Muscle of leg (tissue), 11 donors: ENCODE results near the gene OR1J4. TPM values are rescaled to one million over a fixed set of nuclear protein-coding genes. Genes with fewer than 3 reads are reported as not detected.

ENCODE experiments used
- DNase-seq: peaks from one replicate; pipeline ENCODE4 v3.0.0; 2013
- H3K27ac ChIP-seq: one replicate; pipeline ENCODE4 v1.5.1; 2013; ENCODE audit warnings: mild to moderate bottlenecking, low read length, control low read depth
- H3K27me3 ChIP-seq: one replicate; pipeline ENCODE4 v1.6.1; 2013; ENCODE audit warnings: low read length; ENCODE audit not compliant: control insufficient read depth, insufficient read depth
- H3K36me3 ChIP-seq: one replicate; pipeline ENCODE4 v1.6.1; 2013; ENCODE audit warnings: low read length; ENCODE audit not compliant: control insufficient read depth, insufficient read depth
- H3K4me1 ChIP-seq: one replicate; pipeline ENCODE4 v1.6.1; 2013; ENCODE audit warnings: low read length; ENCODE audit not compliant: control insufficient read depth, insufficient read depth
- H3K4me3 ChIP-seq: one replicate; pipeline ENCODE4 v1.5.1; 2013; ENCODE audit warnings: low read length, control low read depth
- H3K9me3 ChIP-seq: replicated peaks from 2 replicates; pipeline ENCODE4 v1.6.1; 2013; ENCODE audit warnings: low read depth, low read length; ENCODE audit not compliant: control insufficient read depth
- whole genome bisulfite sequencing: methylation state at CpG from one replicate; pipeline ENCODE4 v1.1.5; 2013; ENCODE audit warnings: missing lambda C conversion rate; ENCODE audit not compliant: insufficient coverage; 5-methylcytosine and 5-hydroxymethylcytosine counted together
- polyA plus RNA-seq, 8 donors: library from polyadenylated mRNA; unstranded; fragments of 120-200 nt; gene quantifications; one replicate each; pipeline versions ENCODE4 v1.2.1 to v1.2.3, GENCODE V29; 2013; ENCODE audit warnings: inconsistent platforms in 1 of 8, low replicate concordance in 1 of 8; ENCODE audit not compliant: insufficient read length in 8 of 8, insufficient read depth in 1 of 8
- total RNA-seq: library from RNA; stranded (reverse); fragments of 120-200 nt; gene quantifications from one replicate; pipeline ENCODE4 v1.2.4, GENCODE V29; 2013

Gene OR1J4
- total and polyA plus RNA-seq, 9 donors: not detected

DNA sequence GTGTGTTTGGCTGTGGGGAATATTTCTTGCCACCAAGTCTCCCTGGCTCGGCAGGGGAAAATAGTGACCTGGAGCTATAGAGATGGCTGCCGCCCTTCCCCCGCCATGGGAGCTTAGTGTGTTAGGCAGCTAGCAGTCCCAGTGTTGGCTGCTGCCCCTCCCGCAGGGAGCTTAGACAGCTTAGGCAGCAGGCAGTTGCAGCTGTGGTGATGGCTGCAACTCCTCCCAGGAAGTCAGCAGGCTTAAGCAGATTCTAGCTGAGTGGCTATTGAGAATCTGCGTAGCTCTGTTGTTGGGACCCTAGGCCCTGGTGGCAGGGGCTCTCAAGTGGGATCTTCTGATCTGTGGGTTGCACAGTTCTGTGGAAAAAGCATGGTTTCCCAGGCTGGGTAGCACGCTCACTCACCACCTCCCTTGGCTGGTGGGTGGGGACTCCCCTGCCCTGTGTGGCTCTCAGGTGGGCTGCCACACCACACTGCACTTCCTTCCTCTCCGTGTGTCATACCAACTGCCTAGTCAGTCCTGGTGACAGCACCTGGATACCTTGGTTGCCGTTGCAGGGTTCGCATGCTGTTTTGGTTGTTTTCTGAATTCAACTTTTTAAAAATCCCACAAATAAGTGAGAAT, 43.3 kb downstream of the OR1J4 start:
- no peaks in the 10 kb centered on the region for H3K4me1 ChIP-seq
- no peaks in the 10 kb centered on the region for H3K27me3 ChIP-seq
- 17% methylated on average over 5 of the region's 9 CpGs for WGBS
- no peak for DNase-seq
- no peaks in the 10 kb centered on the region for H3K36me3 ChIP-seq
- H3K9me3 ChIP-seq: peaks cover 3% of the 10 kb centered on the region
- no peak overlapping the region for H3K27ac ChIP-seq
- no peak overlapping the region for H3K4me3 ChIP-seq

DNA sequence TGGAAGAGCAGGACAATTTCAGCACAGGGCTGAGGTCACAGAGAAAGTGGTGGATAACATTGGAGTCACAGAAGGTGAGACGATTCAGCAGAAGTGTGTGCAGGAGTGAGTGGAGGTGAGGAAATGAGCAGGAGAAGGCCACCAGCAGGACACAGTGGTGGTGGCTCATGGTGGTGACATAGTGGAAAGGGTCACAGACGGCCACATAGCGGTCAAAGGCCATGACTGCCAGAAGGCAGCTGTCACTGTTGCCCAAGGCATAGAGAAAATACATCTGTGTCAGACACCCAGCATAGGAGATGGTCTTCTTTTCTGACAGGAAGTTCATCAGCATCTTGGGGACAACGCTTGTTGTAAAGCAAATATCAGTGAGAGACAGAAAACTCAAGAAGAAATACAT, 49.0 kb downstream of the OR1J4 start:
- H3K9me3 ChIP-seq: peaks cover 3% of the 10 kb centered on the region
- H3K4me3 ChIP-seq: no peak overlapping the region
- 91% methylated on average over 3 of the region's 4 CpGs for WGBS
- no peak overlapping the region for H3K27ac ChIP-seq
- no peaks in the 10 kb centered on the region for H3K27me3 ChIP-seq
- no peaks in the 10 kb centered on the region for H3K4me1 ChIP-seq
- no peaks in the 10 kb centered on the region for H3K36me3 ChIP-seq
- no peak for DNase-seq

Other genes starting within 250 kb of the OR1J4 start
- gene PTGS1, start 148.1 kb upstream of the OR1J4 start, total RNA-seq: 2.7 TPM
- 1 to 10 TPM; 3.1 to 8.0 (median 3.7) TPM for gene PTGS1, start 148.1 kb upstream of the OR1J4 start, polyA plus RNA-seq
- gene OR1J1, start 41.2 kb upstream of the OR1J4 start, total RNA-seq: not detected
- gene OR1J1, start 41.2 kb upstream of the OR1J4 start, polyA plus RNA-seq: not detected
- gene OR1J2, start 8.3 kb upstream of the OR1J4 start, total RNA-seq: not detected
- not detected for gene OR1J2, start 8.3 kb upstream of the OR1J4 start, polyA plus RNA-seq
- gene OR1N1, start 8.2 kb downstream of the OR1J4 start, total RNA-seq: not detected
- gene OR1N1, start 8.2 kb downstream of the OR1J4 start, polyA plus RNA-seq: not detected
- gene OR1N2, start 34.0 kb downstream of the OR1J4 start, total RNA-seq: not detected
- gene OR1N2, start 34.0 kb downstream of the OR1J4 start, polyA plus RNA-seq: not detected
- 0.18 TPM for gene OR1L8, start 64.2 kb downstream of the OR1J4 start, total RNA-seq
- under 1 TPM in 6 of 8 donors, not detected in 2; 0.09 to 0.16 (median 0.13) TPM for gene OR1L8, start 64.2 kb downstream of the OR1J4 start, polyA plus RNA-seq
- gene OR1Q1, start 95.6 kb downstream of the OR1J4 start, total RNA-seq: not detected
- not detected for gene OR1Q1, start 95.6 kb downstream of the OR1J4 start, polyA plus RNA-seq
- not detected for gene OR1B1, start 138.5 kb downstream of the OR1J4 start, total RNA-seq
- gene OR1B1, start 138.5 kb downstream of the OR1J4 start, polyA plus RNA-seq: not detected
- not detected for gene OR1L1, start 142.6 kb downstream of the OR1J4 start, total RNA-seq
- gene OR1L1, start 142.6 kb downstream of the OR1J4 start, polyA plus RNA-seq: not detected
- not detected for gene OR1L3, start 156.0 kb downstream of the OR1J4 start, total RNA-seq
- not detected for gene OR1L3, start 156.0 kb downstream of the OR1J4 start, polyA plus RNA-seq
- not detected for gene OR1L4, start 204.8 kb downstream of the OR1J4 start, total RNA-seq
- gene OR1L4, start 204.8 kb downstream of the OR1J4 start, polyA plus RNA-seq: not detected
- not detected for gene OR1L6, start 223.2 kb downstream of the OR1J4 start, total RNA-seq
- gene OR1L6, start 223.2 kb downstream of the OR1J4 start, polyA plus RNA-seq: not detected